Thyroid gland (tissue), 4 donors: ENCODE results near the gene BMPR1B. TPM values are rescaled to one million over a fixed set of nuclear protein-coding genes. Genes with fewer than 3 reads are reported as not detected.

Source experiments
- DNase-seq, 2 donors: peaks; one replicate each; pipeline ENCODE4 v3.0.0-alpha.2; 2019
- H3K27ac ChIP-seq, 3 donors: fragments of 200-600 bp; sonication (generic); 1 replicate in 2 of 3; 2 replicates in 1 of 3; pipeline ENCODE4 v1.5.1; 2016 to 2019; ENCODE audit warnings: mild to moderate bottlenecking in 1 of 3, moderate library complexity in 1 of 3
- H3K27me3 ChIP-seq: fragments of 200-600 bp; sonication (generic); one replicate; pipeline ENCODE4 v1.5.1; 2019
- H3K36me3 ChIP-seq, 2 donors: fragments of 200-600 bp; sonication (generic); one replicate each; pipeline ENCODE4 v1.5.1; 2016 to 2019
- H3K4me1 ChIP-seq, 2 donors: fragments of 200-600 bp; sonication (generic); one replicate each; pipeline ENCODE4 v1.5.1; 2017 to 2019
- H3K4me3 ChIP-seq, 3 donors: fragments of 200-600 bp; sonication (generic); replicated peaks in 1 of 3; 1 replicate in 2 of 3; 2 replicates in 1 of 3; pipeline ENCODE4 v1.5.1; 2016; ENCODE audit warnings: mild to moderate bottlenecking in 1 of 3
- H3K9me3 ChIP-seq: fragments of 200-600 bp; sonication (generic); one replicate; pipeline ENCODE4 v1.5.1; 2017
- CTCF ChIP-seq, 6 experiments: fragments of 200-600 bp in 3 of 6; fragments of 450-650 bp in 3 of 6; sonication (generic) in 3 of 6; IDR thresholded peaks; one replicate each; pipeline ENCODE4 v1.5.1; 2016 to 2019; ENCODE audit warnings: antibody characterized with exemption in 6 of 6, mild to moderate bottlenecking in 2 of 6, inconsistent platforms in 1 of 6, moderate library complexity in 1 of 6
- POLR2A ChIP-seq, 2 donors: fragments of 450-650 bp; IDR thresholded peaks; one replicate each; pipeline ENCODE4 v1.6.1; 2017; ENCODE audit warnings: antibody characterized with exemption in 2 of 2, mild to moderate bottlenecking in 2 of 2, moderate library complexity in 1 of 2
- WGBS, 2 donors: methylation state at CpG; one replicate each; pipeline ENCODE4 v1.1.5; 2017; 5-methylcytosine and 5-hydroxymethylcytosine counted together
- intact Hi-C: fragments of 100-400 bp; cut with DNase I; formaldehyde crosslinking; loops from one replicate; pipeline ENCODE4 v1.15.1; 2023
- total RNA-seq, 4 donors: library from RNA; depleted of rRNA; stranded (reverse); fragments of >200 nt; gene quantifications; one replicate each; pipeline ENCODE4 v1.2.3, GENCODE V29; 2016

The BMPR1B gene
- total RNA-seq, 4 donors from 2014 or later: 0.49 to 0.89 (median 0.76) TPM

DNA sequence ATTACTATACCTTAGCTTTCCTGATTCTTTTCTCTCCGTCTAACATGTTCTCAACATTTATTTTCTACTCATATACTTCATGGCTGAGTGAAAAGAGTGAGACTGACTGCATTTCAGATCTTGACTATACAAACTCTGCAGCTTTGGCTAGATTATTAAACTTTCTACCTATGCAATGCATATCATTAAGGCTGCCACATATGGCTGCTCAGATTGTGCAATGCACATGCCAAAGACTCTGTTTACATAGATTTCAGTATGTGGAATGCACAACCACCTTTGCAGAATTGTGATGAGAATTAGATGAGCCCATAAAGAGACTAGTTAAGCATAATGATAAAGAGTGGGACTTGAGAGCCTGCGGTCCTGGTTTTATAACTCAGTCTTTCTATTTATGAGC, 196.5 kb downstream of the BMPR1B start:
- no peak for DNase-seq
- no peak overlapping the region for H3K27ac ChIP-seq
- intact Hi-C loops: no loop called here
- H3K27me3 ChIP-seq: no peaks in the 10 kb centered on the region
- WGBS, 2 donors: 78 to 81% methylated on average over 2 of the region's 2 CpGs
- H3K36me3 ChIP-seq: no peaks in the 10 kb centered on the region
- H3K9me3 ChIP-seq: no peaks in the 10 kb centered on the region
- no peak for TF ChIP-seq CTCF (IDR thresholded peaks at IDR 0.05)
- TF ChIP-seq POLR2A (IDR thresholded peaks at IDR 0.05): no peak
- no peak overlapping the region for H3K4me3 ChIP-seq
- H3K4me1 ChIP-seq: no peaks in the 10 kb centered on the region

DNA sequence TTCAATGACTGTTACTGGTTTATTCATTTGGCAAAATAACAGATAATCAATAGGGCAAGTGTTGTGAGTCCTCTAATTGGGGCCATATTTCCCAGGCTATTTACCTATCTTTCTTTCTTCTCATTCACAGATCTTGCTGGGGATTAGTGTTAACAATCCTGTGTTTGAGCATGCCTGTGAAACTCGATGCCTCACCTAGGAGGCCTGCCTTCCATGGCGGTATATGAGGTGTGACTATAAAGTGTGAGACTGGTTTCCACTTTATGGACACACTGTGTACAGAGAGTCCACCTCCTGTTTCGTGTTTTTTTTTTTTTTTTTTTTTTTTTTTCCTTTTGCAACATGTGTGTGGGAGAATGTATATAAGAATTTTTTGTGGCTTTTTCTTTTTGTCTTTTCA, 199.3 kb downstream of the BMPR1B start:
- no peaks in the 10 kb centered on the region for H3K9me3 ChIP-seq
- no peaks in the 10 kb centered on the region for H3K4me1 ChIP-seq
- no peaks in the 10 kb centered on the region for H3K27me3 ChIP-seq
- WGBS, 2 donors: 46 to 56% methylated on average over 3 of the region's 3 CpGs
- no peak for DNase-seq
- H3K27ac ChIP-seq: no peak overlapping the region
- intact Hi-C loops: no loop called here
- TF ChIP-seq CTCF (IDR thresholded peaks at IDR 0.05) (no peak), POLR2A (IDR thresholded peaks at IDR 0.05) (no peak)
- no peaks in the 10 kb centered on the region for H3K36me3 ChIP-seq
- H3K4me3 ChIP-seq: no peak overlapping the region

GRCh38 chr4:94959307-94959706, 201.6 kb downstream of the BMPR1B start:
- Histone ChIP-seq H3K27ac (no peak overlapping the region), H3K27me3 (no peaks in the 10 kb centered on the region), H3K9me3 (no peaks in the 10 kb centered on the region), H3K36me3 (no peaks in the 10 kb centered on the region), H3K4me3 (no peak overlapping the region), H3K4me1 (no peaks in the 10 kb centered on the region)
- 91 to 92% methylated on average over 1 of the region's 1 CpG for WGBS, 2 donors
- intact Hi-C loops: no loop called here
- no peak for DNase-seq
- no peak for TF ChIP-seq CTCF (IDR thresholded peaks at IDR 0.05)
- TF ChIP-seq POLR2A (IDR thresholded peaks at IDR 0.05): no peak

- no peaks in the 10 kb centered on the region for H3K27me3 ChIP-seq
- no peaks in the 10 kb centered on the region for H3K36me3 ChIP-seq
- TF ChIP-seq POLR2A (IDR thresholded peaks at IDR 0.05) (no peak), CTCF (IDR thresholded peaks at IDR 0.05) (no peak)
- H3K4me3 ChIP-seq: no peak overlapping the region
- 87 to 100% methylated on average over 1 of the region's 1 CpG for WGBS, 2 donors
- H3K9me3 ChIP-seq: no peaks in the 10 kb centered on the region
- intact Hi-C loops: no loop called here
- no peak overlapping the region for H3K27ac ChIP-seq
- DNase-seq: no peak
- H3K4me1 ChIP-seq: no peaks in the 10 kb centered on the region
These were observed 203.0 kb downstream of the BMPR1B start for GRCh38 chr4:94960708-94961107.

DNA sequence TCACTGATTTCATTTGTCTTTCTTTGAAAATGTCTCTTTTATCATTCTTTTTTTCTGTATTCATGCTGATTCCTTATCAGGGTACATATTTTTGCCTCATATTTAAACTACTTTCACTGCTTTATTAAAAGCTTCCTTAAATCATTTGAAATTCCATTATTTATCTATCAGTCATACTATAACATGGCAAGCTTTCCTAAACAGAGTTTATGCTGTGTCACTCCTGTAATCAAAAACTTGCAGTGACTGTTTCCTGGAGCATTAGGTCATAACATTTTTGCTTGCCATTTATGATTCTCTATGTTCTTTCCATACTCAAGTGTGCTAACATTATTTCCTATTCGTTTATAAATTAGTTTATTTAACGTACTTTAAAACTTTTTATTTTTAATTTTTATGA, 203.7 kb downstream of the BMPR1B start:
- 93 to 98% methylated on average over 2 of the region's 2 CpGs for WGBS, 2 donors

More for the DNA sequence above, 203.7 kb downstream of the BMPR1B start:
- H3K36me3 ChIP-seq: no peaks in the 10 kb centered on the region
- intact Hi-C loops: no loop called here
- no peak overlapping the region for H3K27ac ChIP-seq
- DNase-seq: no peak
- H3K27me3 ChIP-seq: no peaks in the 10 kb centered on the region
- TF ChIP-seq CTCF (IDR thresholded peaks at IDR 0.05): no peak
- no peaks in the 10 kb centered on the region for H3K9me3 ChIP-seq
- H3K4me1 ChIP-seq: no peaks in the 10 kb centered on the region
- no peak overlapping the region for H3K4me3 ChIP-seq
